ENCODE results near the gene CENPM.

- TF ChIP-seq CTCF (IDR thresholded peaks at IDR 0.05; ENCODE audit: borderline replicate concordance, extremely low read depth, low read length, poor library complexity, severe bottlenecking) = no peak
- TF ChIP-seq EZH2 (IDR thresholded peaks at IDR 0.05; ENCODE audit: borderline replicate concordance, low read depth, low read length, severe bottlenecking) = no peak
Observed at GRCh38 chr22:41935015-41935351, 12.0 kb downstream of the CENPM start.
